Calu3 (cell line): ENCODE data around the gene GHR. TPM values are rescaled to one million over a fixed set of nuclear protein-coding genes. Genes with fewer than 3 reads are reported as not detected.

Experiments used
- BruUV-seq: library from RNA; stranded (reverse); fragments of 400-500 nt; replicated peaks from 2 replicates; lab custom pipeline; 2021; lab: Mats Ljungman, UMichigan
- CTCF ChIA-PET: fragments of 300-600 bp; sonication (Branson Sonifier 250); formaldehyde crosslinking; loops from one replicate; lab custom pipeline; 2022; ENCODE audit warnings: antibody characterized with exemption; lab: Charles Lee
- DNase-seq: peaks from one replicate; pipeline ENCODE4 v3.0.0; 2022
- H3K27ac Mint-ChIP-seq: one replicate; pipeline ENCODE4 v1.8.0; 2022; ENCODE audit warnings: mixed read lengths; ENCODE audit not compliant: unreplicated experiment
- H3K27me3 Mint-ChIP-seq: one replicate; pipeline ENCODE4 v1.8.0; 2022; ENCODE audit warnings: mixed read lengths; ENCODE audit not compliant: unreplicated experiment
- H3K36me3 Mint-ChIP-seq: one replicate; pipeline ENCODE4 v1.8.0; 2022; ENCODE audit warnings: mild to moderate bottlenecking, moderate library complexity, mixed read lengths; ENCODE audit not compliant: insufficient read depth, unreplicated experiment
- H3K4me1 Mint-ChIP-seq: one replicate; pipeline ENCODE4 v1.8.0; 2022; ENCODE audit warnings: mild to moderate bottlenecking, low read depth, mixed read lengths; ENCODE audit not compliant: unreplicated experiment
- H3K4me3 Mint-ChIP-seq: one replicate; pipeline ENCODE4 v1.8.0; 2022; ENCODE audit warnings: mild to moderate bottlenecking, low read depth, moderate library complexity, mixed read lengths; ENCODE audit not compliant: unreplicated experiment
- H3K9me3 Mint-ChIP-seq: one replicate; pipeline ENCODE4 v1.8.0; 2022; ENCODE audit warnings: low read depth, mixed read lengths; ENCODE audit not compliant: unreplicated experiment
- intact Hi-C: fragments of 100-400 bp; cut with micrococcal nuclease; formaldehyde crosslinking; loops from one replicate; pipeline ENCODE4 v1.10.0; 2022; ENCODE audit not compliant: unreplicated experiment
- total RNA-seq: library from RNA; stranded (reverse); gene quantifications from 2 replicates; pipeline ENCODE4 v1.2.3, GENCODE V29; 2022
- TF ChIP-seq, protein P1 (sequence below): fragments of 200-600 bp; IDR thresholded peaks from one replicate; pipeline ENCODE4 v1.8.0; 2022; ENCODE audit warnings: antibody characterized with exemption; ENCODE audit not compliant: unreplicated experiment

The GHR gene
- total RNA-seq, 1 experiment from 2014 or later, result 0.45 TPM

DNA sequence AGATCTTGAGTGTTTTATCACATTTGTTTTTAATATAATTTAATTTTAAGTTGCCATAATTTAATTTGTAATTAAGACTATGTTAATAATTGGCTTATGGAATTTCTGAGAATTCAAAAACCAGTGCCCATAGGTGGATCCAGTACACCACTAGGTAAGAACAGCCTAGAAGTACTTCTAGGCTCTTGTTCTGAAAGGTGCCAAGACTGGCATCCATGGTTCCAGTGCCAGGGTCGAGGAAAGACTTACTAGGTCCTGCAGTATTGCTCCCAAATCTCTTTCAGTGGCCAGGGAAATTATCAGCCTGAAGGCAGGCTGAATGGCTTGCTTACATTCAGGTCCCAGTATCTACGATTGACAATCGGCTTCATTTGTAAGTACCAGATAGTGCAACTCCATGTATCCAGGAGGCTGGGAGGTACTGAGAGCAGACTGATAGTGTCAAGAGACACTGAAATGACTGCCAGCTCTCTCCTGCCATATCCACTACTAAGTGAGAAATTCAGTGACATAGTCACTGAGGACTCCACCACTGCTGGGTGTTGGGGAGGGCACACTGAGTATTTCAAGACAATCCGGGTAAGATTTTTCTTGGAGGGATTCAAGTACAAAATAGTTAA, 174.2 kb downstream of the GHR start:
- TF ChIP-seq, protein P1, sequence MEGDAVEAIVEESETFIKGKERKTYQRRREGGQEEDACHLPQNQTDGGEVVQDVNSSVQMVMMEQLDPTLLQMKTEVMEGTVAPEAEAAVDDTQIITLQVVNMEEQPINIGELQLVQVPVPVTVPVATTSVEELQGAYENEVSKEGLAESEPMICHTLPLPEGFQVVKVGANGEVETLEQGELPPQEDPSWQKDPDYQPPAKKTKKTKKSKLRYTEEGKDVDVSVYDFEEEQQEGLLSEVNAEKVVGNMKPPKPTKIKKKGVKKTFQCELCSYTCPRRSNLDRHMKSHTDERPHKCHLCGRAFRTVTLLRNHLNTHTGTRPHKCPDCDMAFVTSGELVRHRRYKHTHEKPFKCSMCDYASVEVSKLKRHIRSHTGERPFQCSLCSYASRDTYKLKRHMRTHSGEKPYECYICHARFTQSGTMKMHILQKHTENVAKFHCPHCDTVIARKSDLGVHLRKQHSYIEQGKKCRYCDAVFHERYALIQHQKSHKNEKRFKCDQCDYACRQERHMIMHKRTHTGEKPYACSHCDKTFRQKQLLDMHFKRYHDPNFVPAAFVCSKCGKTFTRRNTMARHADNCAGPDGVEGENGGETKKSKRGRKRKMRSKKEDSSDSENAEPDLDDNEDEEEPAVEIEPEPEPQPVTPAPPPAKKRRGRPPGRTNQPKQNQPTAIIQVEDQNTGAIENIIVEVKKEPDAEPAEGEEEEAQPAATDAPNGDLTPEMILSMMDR, result no peak
- no TSS peak for BruUV-seq
- no peaks in the 10 kb centered on the region for H3K4me1 Mint-ChIP-seq

DNA sequence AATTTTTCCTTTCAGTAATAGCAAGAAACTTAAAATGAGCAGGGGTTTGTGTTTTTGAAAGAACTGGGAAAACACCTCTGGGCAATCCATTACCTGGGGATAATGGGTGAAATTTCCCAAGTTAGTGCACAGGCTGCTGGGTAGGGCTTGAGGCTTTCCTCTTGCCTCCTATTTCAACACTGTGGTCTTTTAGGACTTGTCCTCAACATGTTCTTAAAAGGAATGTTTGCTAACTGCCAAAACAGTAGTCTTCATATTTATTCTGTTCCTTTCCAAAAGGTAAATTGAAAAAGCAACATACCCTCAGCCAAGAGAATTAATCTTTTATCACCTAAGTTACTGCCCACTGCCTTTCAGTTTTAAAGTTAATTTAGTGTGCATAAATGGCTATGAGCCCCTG, 175.1 kb downstream of the GHR start:
- no peak for DNase-seq
- H3K36me3 Mint-ChIP-seq, result no peaks in the 10 kb centered on the region
- TF ChIP-seq, protein P1, result no peak
- H3K27me3 Mint-ChIP-seq, result peaks cover 14% of the 10 kb centered on the region
- no peak overlapping the region for H3K27ac Mint-ChIP-seq
- H3K4me3 Mint-ChIP-seq, result no peak overlapping the region
- intact Hi-C loops, result no loop called here
- CTCF ChIA-PET, result no interaction called here
- BruUV-seq, result no TSS peak
- H3K4me1 Mint-ChIP-seq, result no peaks in the 10 kb centered on the region
- H3K9me3 Mint-ChIP-seq, result no peaks in the 10 kb centered on the region

More for the DNA sequence above, 174.2 kb downstream of the GHR start:
- intact Hi-C loops, result no loop called here
- Mint-ChIP-seq H3K4me3 (no peak overlapping the region), H3K27me3 (peaks cover 17% of the 10 kb centered on the region), H3K9me3 (no peaks in the 10 kb centered on the region), H3K36me3 (no peaks in the 10 kb centered on the region), H3K27ac (no peak overlapping the region)
- no peak for DNase-seq
- CTCF ChIA-PET, result no interaction called here

DNA sequence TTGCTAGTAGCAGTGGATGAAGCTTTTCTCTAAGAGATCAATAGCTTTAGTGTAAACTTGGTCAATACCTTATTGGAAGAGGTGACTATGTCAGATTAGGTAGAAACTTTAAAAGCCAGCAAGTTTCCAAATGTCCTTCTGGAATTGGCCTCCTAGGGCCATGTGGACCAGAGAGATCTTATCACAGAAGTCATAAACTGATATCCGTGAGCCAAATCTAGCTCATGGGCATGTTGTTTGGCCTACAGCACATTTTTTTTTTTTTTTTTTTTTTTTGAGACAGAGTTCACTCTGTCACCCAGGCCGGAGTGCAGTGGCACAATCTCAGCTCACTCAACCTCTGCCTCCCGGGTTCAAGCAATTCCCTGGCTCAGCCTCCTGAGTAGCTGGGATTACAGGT, 175.9 kb downstream of the GHR start:
- H3K4me3 Mint-ChIP-seq, result no peak overlapping the region
- no peaks in the 10 kb centered on the region for H3K4me1 Mint-ChIP-seq
- intact Hi-C loops, result no loop called here
- no peak overlapping the region for H3K27ac Mint-ChIP-seq
- H3K27me3 Mint-ChIP-seq, result peaks cover 14% of the 10 kb centered on the region
- no peaks in the 10 kb centered on the region for H3K9me3 Mint-ChIP-seq
- TF ChIP-seq, protein P1, result no peak
- no peaks in the 10 kb centered on the region for H3K36me3 Mint-ChIP-seq
- no TSS peak for BruUV-seq
- CTCF ChIA-PET, result interaction anchor here (0.7 kb wide), 1 partner anchor 13 kb away, joined by 4 read pairs; no protein-coding TSS in a partner anchor
- no peak for DNase-seq

DNA sequence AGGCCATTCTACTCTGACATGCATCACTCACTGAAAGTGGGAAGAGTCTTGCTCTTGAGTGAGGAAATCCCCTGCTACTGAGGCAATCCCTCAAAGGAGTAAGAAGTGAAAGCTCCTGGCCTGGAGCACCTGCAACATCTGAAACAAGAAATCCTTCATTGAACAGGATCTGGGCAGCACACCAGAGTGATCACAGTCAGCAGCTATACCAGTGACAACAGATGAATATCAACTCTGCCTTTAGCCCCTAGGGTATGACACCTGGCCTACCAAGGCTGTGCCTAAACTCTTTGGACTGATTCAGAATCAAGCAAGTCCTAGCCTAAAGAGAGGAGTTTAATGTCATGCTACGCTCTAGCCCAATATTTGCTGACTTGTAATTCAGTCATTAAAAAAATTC, 177.2 kb downstream of the GHR start:
- CTCF ChIA-PET, result interaction anchor here (1.0 kb wide), 1 partner anchor 9 kb away, joined by 3 read pairs; no protein-coding TSS in a partner anchor
- intact Hi-C loops, result no loop called here
- no peak for DNase-seq
- no peak overlapping the region for H3K27ac Mint-ChIP-seq
- H3K4me3 Mint-ChIP-seq, result no peak overlapping the region
- TF ChIP-seq, protein P1, result no peak
- peaks cover 14% of the 10 kb centered on the region for H3K27me3 Mint-ChIP-seq
- H3K36me3 Mint-ChIP-seq, result no peaks in the 10 kb centered on the region
- H3K4me1 Mint-ChIP-seq, result no peaks in the 10 kb centered on the region
- H3K9me3 Mint-ChIP-seq, result no peaks in the 10 kb centered on the region
- no TSS peak for BruUV-seq
